ENCODE results near the gene POLD1.

GRCh38 chr19:50464348-50464747 is 80.2 kb downstream of the POLD1 start:
- TF ChIP-seq CTCF (IDR thresholded peaks at IDR 0.05; ENCODE audit: low read length) (no peak), EZH2 (IDR thresholded peaks at IDR 0.05; ENCODE audit: borderline replicate concordance, low read length) (no peak)
